PFSK-1 (cell line): ENCODE measurements around the gene GALNT9.

ENCODE experiments used
- FOXP2 ChIP-seq: optimal IDR thresholded peaks from 2 replicates; pipeline ENCODE3; 2011; ENCODE audit warnings: borderline replicate concordance, control low read depth, inconsistent platforms; ENCODE audit not compliant: insufficient read depth; ENCODE audit errors: extremely low read length, extremely low read depth
- POLR2AphosphoS5 ChIP-seq: IDR thresholded peaks from 2 replicates; pipeline ENCODE4 v1.6.1; 2012; ENCODE audit warnings: low read depth, mild to moderate bottlenecking, control low read depth, low read length, moderate library complexity
- REST ChIP-seq, 2 experiments: IDR thresholded peaks; 2 replicates each; pipeline versions ENCODE4 v1.6.1 to v1.8.0; 2011 to 2012; ENCODE audit warnings: low read depth in 2 of 2, low read length in 2 of 2, control low read depth in 1 of 2, inconsistent platforms in 1 of 2, mild to moderate bottlenecking in 1 of 2, moderate library complexity in 1 of 2; ENCODE audit not compliant: insufficient read depth in 1 of 2
- SIN3A ChIP-seq: IDR thresholded peaks from 2 replicates; pipeline ENCODE4 v1.6.1; 2012; ENCODE audit warnings: mild to moderate bottlenecking, low read length, moderate library complexity, borderline replicate concordance; ENCODE audit not compliant: insufficient read depth
- TAF1 ChIP-seq: IDR thresholded peaks from 2 replicates; pipeline ENCODE4 v1.6.1; 2012; ENCODE audit warnings: low read length, control low read depth, borderline replicate concordance; ENCODE audit not compliant: insufficient read depth

GALNT9 gene

GRCh38 chr12:132338781-132339180 is 9.4 kb upstream of the GALNT9 start:
- TF ChIP-seq POLR2AphosphoS5 (no peak), SIN3A (no peak), FOXP2 (no peak), REST (IDR thresholded peaks at IDR 0.05; ENCODE audit: insufficient read depth in 1 of 2, low read depth in 2 of 2, low read length in 2 of 2) (no peak), TAF1 (no peak)

GRCh38 chr12:132338311-132338710 is 8.9 kb upstream of the GALNT9 start:
- no peak for TF ChIP-seq FOXP2
- TF ChIP-seq REST (IDR thresholded peaks at IDR 0.05; ENCODE audit: insufficient read depth in 1 of 2, low read depth in 2 of 2, low read length in 2 of 2), result no peak
- TF ChIP-seq TAF1, result no peak
- TF ChIP-seq POLR2AphosphoS5, result no peak
- TF ChIP-seq SIN3A, result no peak

GRCh38 chr12:132337557-132337956 is 8.2 kb upstream of the GALNT9 start:
- TF ChIP-seq SIN3A (no peak), TAF1 (no peak), REST (IDR thresholded peaks at IDR 0.05; ENCODE audit: insufficient read depth in 1 of 2, low read depth in 2 of 2, low read length in 2 of 2) (no peak)

GRCh38 chr12:132336451-132337413 is 7.3 kb upstream of the GALNT9 start:
- TF ChIP-seq FOXP2 (no peak), REST (IDR thresholded peaks at IDR 0.05; ENCODE audit: insufficient read depth in 1 of 2, low read depth in 2 of 2, low read length in 2 of 2) (no peak), SIN3A (no peak), POLR2AphosphoS5 (no peak), TAF1 (no peak)
